ENCODE data around the gene TTC34.
"Not testable (repeated sequence)": the region's sequence is repeated elsewhere in the genome, so short reads cannot be mapped to it uniquely, and the experiment has no call there.

DNA sequence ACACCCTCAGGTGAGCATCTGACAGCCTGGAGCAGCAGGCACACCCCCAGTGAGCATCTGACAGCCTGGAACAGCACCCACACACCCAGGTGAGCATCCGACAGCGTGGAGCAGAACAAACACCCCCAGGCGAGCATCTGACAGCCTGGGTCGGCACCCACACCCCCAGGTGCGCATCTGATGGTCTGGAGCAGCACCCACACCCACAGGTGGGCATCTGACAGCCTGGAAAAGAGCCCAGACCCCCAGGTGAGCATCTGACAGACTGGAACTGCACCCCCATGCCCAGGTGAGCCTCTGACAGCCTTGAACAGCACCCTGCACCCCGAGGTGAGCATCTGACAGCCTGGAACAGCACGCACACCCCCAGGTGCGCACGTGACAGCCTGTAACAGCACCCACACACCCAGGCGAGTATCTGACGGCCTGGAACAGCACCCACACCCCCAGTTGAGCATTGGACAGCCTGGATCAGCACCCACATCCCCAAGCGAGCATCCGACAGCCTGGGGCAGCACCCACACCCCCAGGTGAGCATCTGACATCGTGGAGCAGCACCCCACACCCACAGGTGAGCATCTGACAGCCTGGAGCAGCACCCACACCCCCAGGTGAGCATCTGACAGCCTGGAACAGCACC, 51.3 kb downstream of the TTC34 start:
- not testable (repeated sequence) for TF ChIP-seq POLR2A (IDR thresholded peaks at IDR 0.05; ENCODE audit: low read depth, low read length); POLR2AphosphoS5 (IDR thresholded peaks at IDR 0.05; ENCODE audit: low read depth, low read length); TAF1 (IDR thresholded peaks at IDR 0.05; ENCODE audit: borderline replicate concordance, low read depth, low read length)

Data from GM12892 (cell line).